CD4-positive, alpha-beta T cell (primary cell): ENCODE data around the gene PRG2. TPM values are rescaled to one million over a fixed set of nuclear protein-coding genes. Genes with fewer than 3 reads are reported as not detected.
"Not testable (repeated sequence)": the region's sequence is repeated elsewhere in the genome, so short reads cannot be mapped to it uniquely, and the experiment has no call there.

Source experiments
- ATAC-seq: fragments of 200-7000 bp; cut with Tn5 transposase; one replicate; pipeline ENCODE4 v1.10.0; 2022; ENCODE audit warnings: mild to moderate bottlenecking; ENCODE audit not compliant: poor library complexity
- CTCF ChIA-PET: fragments of 350-600 bp; sonication (Branson Sonifier 250); formaldehyde crosslinking; loops from one replicate; lab custom pipeline; 2021; ENCODE audit warnings: antibody characterized with exemption, inconsistent platforms; lab: Charles Lee
- POLR2A ChIA-PET: fragments of 350-600 bp; sonication (Branson Sonifier 250); formaldehyde crosslinking; loops from one replicate; lab custom pipeline; 2021; ENCODE audit warnings: antibody characterized with exemption, inconsistent platforms; lab: Charles Lee
- DNase-seq, 14 experiments: peaks; one replicate each; pipeline ENCODE4 v3.0.0-alpha.2; 2013 to 2020; ENCODE audit warnings: mixed read lengths in 2 of 14
- H3K27ac ChIP-seq, 2 donors: one replicate each; pipeline versions ENCODE4 v1.5.1 to v1.7.0; 2013; ENCODE audit warnings: low read length in 2 of 2, low read depth in 1 of 2, mild to moderate bottlenecking in 1 of 2
- H3K27me3 ChIP-seq, 2 experiments: 1 replicate in 1 of 2; 2 replicates in 1 of 2; pipeline versions ENCODE4 v1.6.1 to v1.7.0; 2013; ENCODE audit warnings: low read length in 2 of 2, control low read depth in 1 of 2, mild to moderate bottlenecking in 1 of 2, moderate library complexity in 1 of 2; ENCODE audit not compliant: insufficient read depth in 2 of 2, control insufficient read depth in 1 of 2
- H3K36me3 ChIP-seq: one replicate; pipeline ENCODE4 v1.6.1; 2013; ENCODE audit warnings: low read length, control low read depth; ENCODE audit not compliant: insufficient read depth
- H3K4me1 ChIP-seq: one replicate; pipeline ENCODE4 v1.6.1; 2013; ENCODE audit warnings: low read length, control low read depth; ENCODE audit not compliant: insufficient read depth
- H3K4me3 ChIP-seq: one replicate; pipeline ENCODE4 v1.5.1; 2013; ENCODE audit warnings: mild to moderate bottlenecking, low read length, moderate library complexity
- H3K9me3 ChIP-seq, 2 experiments: 1 replicate in 1 of 2; 2 replicates in 1 of 2; pipeline versions ENCODE4 v1.6.1 to v1.7.0; 2013; ENCODE audit warnings: low read length in 2 of 2, mild to moderate bottlenecking in 2 of 2, control low read depth in 1 of 2, moderate library complexity in 1 of 2; ENCODE audit not compliant: control insufficient read depth in 1 of 2, insufficient read depth in 1 of 2
- H3K27ac Mint-ChIP-seq: one replicate; pipeline ENCODE4 v1.8.0; 2020; ENCODE audit warnings: mixed read lengths
- H3K27me3 Mint-ChIP-seq: one replicate; pipeline ENCODE4 v1.8.0; 2021; ENCODE audit warnings: mixed read lengths
- H3K36me3 Mint-ChIP-seq: one replicate; pipeline ENCODE4 v1.8.0; 2021; ENCODE audit warnings: low read depth, mixed read lengths
- H3K4me1 Mint-ChIP-seq: one replicate; pipeline ENCODE4 v1.8.0; 2021; ENCODE audit warnings: low read depth, mixed read lengths
- H3K4me3 Mint-ChIP-seq: one replicate; pipeline ENCODE4 v1.8.0; 2020; ENCODE audit warnings: mild to moderate bottlenecking, mixed read lengths
- H3K9me3 Mint-ChIP-seq: one replicate; pipeline ENCODE4 v1.8.0; 2020; ENCODE audit warnings: mixed read lengths
- intact Hi-C, 2 experiments: fragments of 100-400 bp; cut with DNase I in 1 of 2; cut with micrococcal nuclease in 1 of 2; formaldehyde crosslinking; loops; one replicate each; pipeline versions ENCODE4 v1.15.1 to v1.9.0; 2023 to 2025; cut with DNase I, micrococcal nuclease
- total RNA-seq, 174 experiments: library from RNA in 2 of 174; stranded (reverse) in 2 of 174; gene quantifications; one replicate each; pipeline ENCODE4 v1.2.3 and lab custom pipeline; 2021 to 2026
- TF ChIP-seq, protein P1 (sequence below): fragments of 200-600 bp; IDR thresholded peaks from one replicate; pipeline ENCODE4 v1.8.0; 2022; ENCODE audit warnings: antibody characterized with exemption, mild to moderate bottlenecking

PRG2 gene
- total RNA-seq, 2 experiments from 2014 or later: 0.53 to 1.1 TPM

DNA sequence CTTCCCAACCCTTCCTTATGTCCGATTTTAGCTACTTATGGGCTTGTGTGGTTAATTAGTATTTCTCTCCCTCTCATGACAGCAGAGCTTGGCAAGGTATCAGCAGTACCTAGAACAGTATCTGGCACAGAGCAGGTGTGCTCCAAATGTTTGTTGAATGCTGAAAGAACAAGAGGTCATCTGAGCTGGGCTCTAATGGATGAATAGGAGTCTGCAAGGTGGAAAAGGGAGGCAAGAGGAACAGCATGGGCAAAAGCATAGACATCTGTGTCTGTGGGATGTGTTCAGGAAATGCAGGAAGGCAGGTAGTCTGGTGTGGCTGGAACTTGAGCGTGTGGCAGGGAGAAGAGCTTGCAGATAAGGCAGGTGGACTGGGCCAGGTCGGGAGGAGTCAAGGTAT is 28.5 kb downstream of the PRG2 start:
- Mint-ChIP-seq H3K36me3 (no peaks in the 10 kb centered on the region), H3K27ac (no peak overlapping the region), H3K4me1 (no peaks in the 10 kb centered on the region), H3K9me3 (no peaks in the 10 kb centered on the region), H3K27me3 (peaks cover 4% of the 10 kb centered on the region), H3K4me3 (no peak overlapping the region)
- no peak for DNase-seq
- no peaks in the 10 kb centered on the region for H3K4me1 ChIP-seq
- ChIA-PET POLR2A (no interaction called here), CTCF (no interaction called here)
- H3K27me3 ChIP-seq: no peaks in the 10 kb centered on the region
- ATAC-seq: no peak
- no peak overlapping the region for H3K4me3 ChIP-seq
- intact Hi-C loops: no loop called here
- H3K27ac ChIP-seq: no peak overlapping the region
- H3K9me3 ChIP-seq: peaks cover 0 to 4% of the 10 kb centered on the region in 2 experiments
- H3K36me3 ChIP-seq: no peaks in the 10 kb centered on the region
- TF ChIP-seq, protein P1, sequence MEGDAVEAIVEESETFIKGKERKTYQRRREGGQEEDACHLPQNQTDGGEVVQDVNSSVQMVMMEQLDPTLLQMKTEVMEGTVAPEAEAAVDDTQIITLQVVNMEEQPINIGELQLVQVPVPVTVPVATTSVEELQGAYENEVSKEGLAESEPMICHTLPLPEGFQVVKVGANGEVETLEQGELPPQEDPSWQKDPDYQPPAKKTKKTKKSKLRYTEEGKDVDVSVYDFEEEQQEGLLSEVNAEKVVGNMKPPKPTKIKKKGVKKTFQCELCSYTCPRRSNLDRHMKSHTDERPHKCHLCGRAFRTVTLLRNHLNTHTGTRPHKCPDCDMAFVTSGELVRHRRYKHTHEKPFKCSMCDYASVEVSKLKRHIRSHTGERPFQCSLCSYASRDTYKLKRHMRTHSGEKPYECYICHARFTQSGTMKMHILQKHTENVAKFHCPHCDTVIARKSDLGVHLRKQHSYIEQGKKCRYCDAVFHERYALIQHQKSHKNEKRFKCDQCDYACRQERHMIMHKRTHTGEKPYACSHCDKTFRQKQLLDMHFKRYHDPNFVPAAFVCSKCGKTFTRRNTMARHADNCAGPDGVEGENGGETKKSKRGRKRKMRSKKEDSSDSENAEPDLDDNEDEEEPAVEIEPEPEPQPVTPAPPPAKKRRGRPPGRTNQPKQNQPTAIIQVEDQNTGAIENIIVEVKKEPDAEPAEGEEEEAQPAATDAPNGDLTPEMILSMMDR: no peak

DNA sequence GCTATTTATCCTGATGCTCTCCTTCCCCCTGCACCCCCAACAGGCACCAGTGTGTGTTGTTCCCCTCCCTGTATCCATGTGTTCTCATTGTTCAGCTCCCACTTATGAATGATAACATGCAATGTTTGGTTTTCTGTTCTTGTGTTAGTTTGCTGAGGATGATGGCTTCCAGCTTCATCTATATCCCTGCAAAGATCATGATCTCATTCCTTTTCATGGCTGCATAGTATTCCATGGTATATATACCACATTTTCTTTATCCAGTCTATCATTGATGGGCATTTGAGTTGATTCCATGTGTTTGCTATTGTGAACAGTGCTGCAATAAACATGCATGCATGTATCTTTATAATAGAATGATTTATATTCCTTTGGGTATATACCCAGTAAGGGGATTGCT is 29.0 kb downstream of the PRG2 start:
- H3K27ac Mint-ChIP-seq, H3K27ac ChIP-seq, ATAC-seq, intact Hi-C loops, H3K4me1 Mint-ChIP-seq, H3K9me3 Mint-ChIP-seq, H3K9me3 ChIP-seq, H3K27me3 Mint-ChIP-seq, H3K4me1 ChIP-seq, CTCF ChIA-PET, H3K27me3 ChIP-seq, H3K36me3 Mint-ChIP-seq, DNase-seq, POLR2A ChIA-PET, H3K36me3 ChIP-seq, H3K4me3 ChIP-seq, H3K4me3 Mint-ChIP-seq: not testable (repeated sequence)

DNA sequence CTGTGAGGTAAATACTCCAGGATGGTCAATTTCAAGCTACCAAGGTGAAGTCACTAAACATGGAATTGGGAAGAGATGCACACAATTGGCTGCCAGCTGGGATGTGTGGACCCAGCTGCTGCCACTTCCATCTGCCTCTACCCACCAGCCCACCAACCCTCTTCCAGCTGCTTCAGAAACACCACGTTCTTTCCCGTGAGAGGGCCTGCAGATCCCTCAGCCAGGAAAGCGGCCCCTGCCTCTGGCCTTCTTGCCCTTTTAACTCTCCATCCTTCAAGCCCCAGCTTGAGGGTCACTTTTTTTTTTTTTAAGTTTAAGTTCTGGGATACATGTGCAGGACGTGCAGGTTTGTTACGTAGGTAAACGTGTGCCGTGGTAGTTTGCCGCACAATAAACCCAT is 29.5 kb downstream of the PRG2 start:
- ATAC-seq (no peak), DNase-seq (no peak)
- intact Hi-C loops: no loop called here
- Histone ChIP-seq H3K4me3 (no peak overlapping the region), H3K4me1 (no peaks in the 10 kb centered on the region), H3K27me3 (no peaks in the 10 kb centered on the region), H3K27ac (no peak overlapping the region), H3K36me3 (no peaks in the 10 kb centered on the region), H3K9me3 (peaks cover 0 to 4% of the 10 kb centered on the region in 2 experiments)
- H3K4me1 Mint-ChIP-seq: no peaks in the 10 kb centered on the region
- CTCF ChIA-PET: no interaction called here
- H3K9me3 Mint-ChIP-seq: no peaks in the 10 kb centered on the region
- no peaks in the 10 kb centered on the region for H3K27me3 Mint-ChIP-seq
- H3K27ac Mint-ChIP-seq: no peak overlapping the region
- POLR2A ChIA-PET: interaction anchor here (0.6 kb wide), 1 partner anchor 156 kb away, joined by 3 read pairs; no protein-coding TSS in a partner anchor
- no peak overlapping the region for H3K4me3 Mint-ChIP-seq
- H3K36me3 Mint-ChIP-seq: no peaks in the 10 kb centered on the region
- TF ChIP-seq, protein P1: no peak
